SK-N-SH treated with all-trans-retinoic acid at 6 μM for 48 hours (cell line): ENCODE results near the gene GDA.

Experiments used
- BACH2 ChIP-seq: fragments of 250-450 bp; sonication (Bioruptor Pico); IDR thresholded peaks from 2 replicates; pipeline ENCODE4 v1.9.0; 2021; ENCODE audit warnings: mild to moderate bottlenecking, borderline replicate concordance
- CSRNP3 ChIP-seq: fragments of 250-450 bp; sonication (Bioruptor Pico); IDR thresholded peaks from 2 replicates; pipeline ENCODE4 v1.5.1; 2021; ENCODE audit warnings: mild to moderate bottlenecking, moderate library complexity
- GLIS3 ChIP-seq: fragments of 250-450 bp; sonication (Bioruptor Pico); IDR thresholded peaks from 2 replicates; pipeline ENCODE4 v1.5.0; 2020; ENCODE audit warnings: mild to moderate bottlenecking, moderate library complexity
- OSR1 ChIP-seq: fragments of 250-450 bp; sonication (Bioruptor Pico); IDR thresholded peaks from 2 replicates; pipeline ENCODE4 v1.8.0; 2022; ENCODE audit warnings: moderate library complexity, mild to moderate bottlenecking, inconsistent platforms
- PATZ1 ChIP-seq: fragments of 250-450 bp; sonication (Bioruptor Pico); IDR thresholded peaks from 2 replicates; pipeline ENCODE4 v1.8.0; 2020; ENCODE audit warnings: mild to moderate bottlenecking, moderate library complexity, borderline replicate concordance
- PPARA ChIP-seq: fragments of 250-450 bp; sonication (Bioruptor Pico); IDR thresholded peaks from 2 replicates; pipeline ENCODE4 v1.5.0; 2020; ENCODE audit warnings: mild to moderate bottlenecking, borderline replicate concordance
- RARB ChIP-seq: fragments of 250-450 bp; sonication (Bioruptor Pico); IDR thresholded peaks from 2 replicates; pipeline ENCODE4 v1.8.0; 2021; ENCODE audit warnings: mild to moderate bottlenecking, moderate library complexity
- TSHZ2 ChIP-seq: fragments of 250-450 bp; sonication (Bioruptor Pico); IDR thresholded peaks from 2 replicates; pipeline ENCODE4 v1.5.0; 2020; ENCODE audit warnings: mild to moderate bottlenecking, moderate library complexity
- ZC3H10 ChIP-seq: fragments of 250-450 bp; sonication (Bioruptor Pico); IDR thresholded peaks from 2 replicates; pipeline ENCODE4 v1.5.1; 2021; ENCODE audit warnings: mild to moderate bottlenecking, moderate library complexity
- ZFP3 ChIP-seq: fragments of 250-450 bp; sonication (Bioruptor Pico); IDR thresholded peaks from 2 replicates; pipeline ENCODE4 v1.5.0; 2020; ENCODE audit warnings: mild to moderate bottlenecking, moderate library complexity
- ZNF8 ChIP-seq: fragments of 450-650 bp; formaldehyde crosslinking; IDR thresholded peaks from 2 replicates; pipeline ENCODE4 v1.5.0; 2020; ENCODE audit warnings: mild to moderate bottlenecking, moderate library complexity

- TF ChIP-seq ZC3H10 (CRISPR knock-in tag) (no peak), ZFP3 (CRISPR knock-in tag) (no peak), ZNF8 (CRISPR knock-in tag) (no peak), PATZ1 (CRISPR knock-in tag) (no peak), GLIS3 (CRISPR knock-in tag) (no peak), PPARA (no peak), CSRNP3 (CRISPR knock-in tag) (no peak), TSHZ2 (no peak), BACH2 (CRISPR knock-in tag) (no peak), OSR1 (CRISPR knock-in tag) (no peak), RARB (CRISPR knock-in tag) (no peak)
Measured at GRCh38 chr9:72160446-72161123, 11.3 kb downstream of the GDA start.
